ENCODE results near the gene KCND3. TPM values are rescaled to one million over a fixed set of nuclear protein-coding genes. Genes with fewer than 3 reads are reported as not detected.

The KCND3 gene
- polyA plus RNA-seq, 2 donors, result 0.57 to 1.6 TPM

DNA sequence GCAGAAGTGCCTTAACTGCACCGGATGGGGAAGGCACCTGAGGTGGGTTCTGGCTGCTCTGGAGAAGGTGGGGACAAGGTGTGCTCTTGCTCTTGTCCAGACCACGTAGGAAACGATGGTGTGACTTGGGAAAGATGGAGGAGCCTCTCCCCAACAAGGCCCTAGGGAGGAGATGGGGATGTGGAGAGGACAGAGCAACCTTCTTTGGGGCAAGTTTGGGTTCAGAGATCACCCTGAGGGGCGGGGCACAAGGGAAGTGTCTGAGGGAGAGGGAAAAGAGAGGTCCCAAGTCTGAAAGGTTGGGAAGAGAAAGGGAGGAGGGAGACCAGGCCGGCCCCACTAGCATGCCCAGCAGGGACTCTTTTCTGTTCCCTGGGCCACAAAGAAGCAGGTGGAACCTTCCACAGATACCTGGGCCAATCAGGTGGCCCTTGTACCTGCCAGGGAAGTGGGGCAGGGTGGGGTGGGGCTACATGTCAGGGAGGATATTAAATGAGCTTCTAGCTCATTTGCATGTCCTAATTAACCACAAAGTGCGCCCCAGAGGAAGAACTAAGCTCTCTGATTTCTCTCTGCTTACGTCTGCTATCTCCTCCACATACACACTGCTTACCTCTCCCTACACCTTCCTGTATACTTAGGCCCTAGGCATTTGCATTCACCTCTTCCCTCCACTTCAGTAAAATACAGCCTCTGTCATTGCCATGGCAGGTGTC, 266.2 kb downstream of the KCND3 start:
- H3K9me3 ChIP-seq (ENCODE audit: control insufficient read depth in 2 of 2, insufficient read depth in 1 of 2, low read depth in 1 of 2, low read length in 1 of 2), result no peaks in the 10 kb centered on the region
- H3K4me3 ChIP-seq (ENCODE audit: low read depth in 1 of 2, low read length in 2 of 2), result no peak overlapping the region
- H3K36me3 ChIP-seq (ENCODE audit: control insufficient read depth in 2 of 2, insufficient read depth in 2 of 2, low read length in 1 of 2), result peaks cover 0 to 3% of the 10 kb centered on the region in 2 donors
- H3K27ac ChIP-seq (ENCODE audit: low read depth in 2 of 2, low read length in 1 of 2), result peak overlapping the region in 1 of 2 donors; percentile 15
- H3K27me3 ChIP-seq (ENCODE audit: control insufficient read depth in 1 of 2, insufficient read depth in 2 of 2, low read length in 2 of 2), result no peaks in the 10 kb centered on the region
- 76 to 77% methylated on average over 7 of the region's 7 CpGs for WGBS, 2 donors
- peaks cover 7 to 25% of the 10 kb centered on the region in 2 donors for H3K4me1 ChIP-seq (ENCODE audit: control insufficient read depth in 2 of 2, insufficient read depth in 2 of 2, low read length in 1 of 2)

DNA sequence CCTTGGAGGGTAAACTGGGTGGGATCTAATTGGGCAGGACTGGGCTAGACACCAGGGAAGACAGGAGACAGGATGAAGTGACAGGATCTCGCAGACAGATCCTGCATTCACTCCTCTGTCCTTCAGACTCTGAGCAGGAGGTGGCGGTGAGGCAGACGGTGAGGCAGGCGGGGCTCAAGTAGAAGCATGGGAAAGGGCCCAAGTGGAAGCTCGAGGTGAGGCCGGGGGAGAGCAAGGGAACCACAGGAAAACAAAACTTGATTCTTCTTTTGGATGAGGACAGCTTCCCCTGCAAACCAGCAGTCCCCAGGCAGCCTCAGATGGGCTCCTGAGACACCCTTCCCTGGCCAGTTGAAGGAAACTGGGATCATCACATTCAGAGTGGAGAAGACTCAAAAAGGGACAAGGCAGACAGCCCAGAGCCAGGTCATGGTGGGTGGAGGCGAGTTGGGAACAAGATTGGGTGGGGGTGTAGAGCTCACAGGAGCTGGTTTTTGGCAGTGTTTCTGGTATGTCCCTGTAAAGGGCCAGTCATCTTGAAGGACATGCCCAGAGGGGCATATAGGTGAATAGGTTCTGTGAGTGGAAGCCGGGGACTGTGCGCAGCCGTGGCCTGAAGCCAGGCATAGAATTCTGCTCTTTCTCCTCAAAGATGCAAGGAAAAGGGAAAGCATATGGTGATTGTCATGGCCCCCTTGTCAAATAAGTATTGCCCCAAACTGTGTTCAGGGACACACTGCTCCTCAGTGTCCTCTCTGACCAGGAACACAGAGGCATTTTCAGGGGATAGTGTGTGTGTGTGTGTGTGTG, 268.3 kb downstream of the KCND3 start:
- Histone ChIP-seq H3K27ac (ENCODE audit: low read depth in 2 of 2, low read length in 1 of 2) (peak overlapping the region; percentile 42 to 44), H3K36me3 (ENCODE audit: control insufficient read depth in 2 of 2, insufficient read depth in 2 of 2, low read length in 1 of 2) (no peaks in the 10 kb centered on the region), H3K4me1 (ENCODE audit: control insufficient read depth in 2 of 2, insufficient read depth in 2 of 2, low read length in 1 of 2) (peaks cover 7 to 25% of the 10 kb centered on the region in 2 donors), H3K9me3 (ENCODE audit: control insufficient read depth in 2 of 2, insufficient read depth in 1 of 2, low read depth in 1 of 2, low read length in 1 of 2) (no peaks in the 10 kb centered on the region), H3K27me3 (ENCODE audit: control insufficient read depth in 1 of 2, insufficient read depth in 2 of 2, low read length in 2 of 2) (no peaks in the 10 kb centered on the region), H3K4me3 (ENCODE audit: low read depth in 1 of 2, low read length in 2 of 2) (no peak overlapping the region)
- WGBS, 2 donors, result 46 to 49% methylated on average over 10 of the region's 10 CpGs

Other genes with a start within 250 kb of the KCND3 start
- 1 to 10 TPM; 3.2 to 4.2 TPM for gene DDX20, start 233.8 kb downstream of the KCND3 start, polyA plus RNA-seq

Data from esophagus (tissue), 2 donors.